K562 (cell line): ENCODE measurements around the gene SARS2. TPM values are rescaled to one million over a fixed set of nuclear protein-coding genes. Genes with fewer than 3 reads are reported as not detected.

Experiments used
- ATAC-seq: fragments of 200-7000 bp; cut with Tn5 transposase; 3 replicates; pipeline ENCODE4 v1.9.1; 2020; ENCODE audit warnings: moderate library complexity
- BruUV-seq: library from RNA; stranded (reverse); fragments of 400-500 nt; replicated peaks from 2 replicates; lab custom pipeline; 2021; lab: Mats Ljungman, UMichigan
- CTCF ChIA-PET: fragments of 300-600 bp; formaldehyde crosslinking; extraction: SDS; loops from one replicate; lab custom pipeline; 2021; ENCODE audit warnings: low intra/inter-chr PET ratio; lab: Yijun Ruan, JAX
- POLR2A ChIA-PET: fragments of 300-600, 350-650 bp; sonication (Branson Sonifier 250); formaldehyde crosslinking; extraction: SDS; loops from one replicate; lab custom pipeline; 2021; ENCODE audit warnings: antibody characterized with exemption, inconsistent platforms; lab: Yijun Ruan, JAX
- DNase-seq, 4 experiments: peaks; one replicate each; pipeline versions ENCODE4 v3.0.0 to v3.0.0-alpha.2; 2011 to 2018; ENCODE audit warnings: low spot score in 3 of 4, mixed read lengths in 3 of 4; ENCODE audit errors: extremely low read depth in 1 of 4
- FAIRE-seq: peaks from 2 replicates; lab custom pipeline; 2011; peaks lifted over from hg19 to GRCh38; lab: Jason Lieb, UNC
- H2AFZ ChIP-seq: 2 replicates; pipeline ENCODE4 v1.6.0; 2011; ENCODE audit warnings: low read depth, low read length, control low read depth, inconsistent platforms
- H3K27ac ChIP-seq: fragments of 200-600 bp; 3 replicates; pipeline ENCODE4 v1.8.0; 2011; ENCODE audit warnings: low read depth, mild to moderate bottlenecking, control low read depth, inconsistent platforms, low read length, moderate library complexity, mixed read lengths; ENCODE audit errors: extremely low read depth
- H3K27me3 ChIP-seq, 2 experiments: fragments of 300-600 bp in 1 of 2; 2 replicates in 1 of 2; 3 replicates in 1 of 2; pipeline versions ENCODE4 v1.6.0 to v1.8.0; 2011; ENCODE audit warnings: inconsistent platforms in 2 of 2, low read length in 2 of 2, mild to moderate bottlenecking in 1 of 2, mixed read lengths in 1 of 2, moderate library complexity in 1 of 2; ENCODE audit not compliant: control insufficient read depth in 2 of 2, insufficient read depth in 2 of 2
- H3K36me3 ChIP-seq: fragments of 300-600 bp; 3 replicates; pipeline ENCODE4 v1.8.0; 2011; ENCODE audit warnings: mild to moderate bottlenecking, low read length, inconsistent platforms; ENCODE audit not compliant: control insufficient read depth, insufficient read depth
- H3K4me1 ChIP-seq, 2 experiments: fragments of 200-600 bp in 1 of 2; replicated peaks in 1 of 2; 2 replicates in 1 of 2; 3 replicates in 1 of 2; pipeline versions ENCODE4 v1.5.1 to v1.8.0; 2011; ENCODE audit warnings: inconsistent platforms in 2 of 2, low read length in 2 of 2, mild to moderate bottlenecking in 1 of 2, mixed read lengths in 1 of 2, moderate library complexity in 1 of 2; ENCODE audit not compliant: control insufficient read depth in 2 of 2, insufficient read depth in 2 of 2
- H3K4me2 ChIP-seq: 2 replicates; pipeline ENCODE4 v1.6.1; 2011; ENCODE audit warnings: low read length, control low read depth, inconsistent platforms, mixed read lengths; ENCODE audit not compliant: insufficient read depth
- H3K4me3 ChIP-seq: fragments of 200-600 bp; sonication (generic), shearing (Covaris generic); 2 replicates; pipeline ENCODE4 v1.5.1; 2016; ENCODE audit warnings: control low read depth, inconsistent platforms
- H3K79me2 ChIP-seq: fragments of 200-600 bp; 3 replicates; pipeline ENCODE4 v1.8.0; 2011; ENCODE audit warnings: low read length, inconsistent platforms; ENCODE audit not compliant: control insufficient read depth, insufficient read depth
- H3K9ac ChIP-seq, 2 experiments: 2 replicates each; pipeline versions ENCODE4 v1.6.0 to v1.6.1; 2011; ENCODE audit warnings: low read depth in 2 of 2, low read length in 2 of 2, control low read depth in 1 of 2, inconsistent platforms in 1 of 2, mild to moderate bottlenecking in 1 of 2, mixed read lengths in 1 of 2; ENCODE audit not compliant: insufficient read depth in 1 of 2
- H3K9me1 ChIP-seq: one replicate; pipeline ENCODE4 v1.6.0; 2011; ENCODE audit warnings: inconsistent platforms, mild to moderate bottlenecking, low read length, moderate library complexity; ENCODE audit not compliant: control insufficient read depth, insufficient read depth
- H3K9me3 ChIP-seq: replicated peaks from 2 replicates; pipeline ENCODE4 v1.5.1; 2011; ENCODE audit warnings: low read depth, low read length, inconsistent platforms; ENCODE audit not compliant: control insufficient read depth, insufficient read depth
- H4K20me1 ChIP-seq: replicated peaks from 2 replicates; pipeline ENCODE4 v1.6.1; 2011; ENCODE audit warnings: low read length, inconsistent platforms, mixed read lengths; ENCODE audit not compliant: control insufficient read depth, insufficient read depth
- ELF4 ChIP-seq: fragments of 450-650 bp; formaldehyde crosslinking; IDR thresholded peaks from 2 replicates; pipeline ENCODE4 v1.4.0; 2022; ENCODE audit warnings: missing genetic modification characterization
- PRPF4 ChIP-seq: fragments of 200-400 bp; formaldehyde crosslinking; IDR thresholded peaks from one replicate; pipeline ENCODE4 v1.6.1; 2017; ENCODE audit warnings: low read length, low read depth, mild to moderate bottlenecking; ENCODE audit not compliant: insufficient read depth, poor library complexity, severe bottlenecking
- RBM25 ChIP-seq: fragments of 200-400 bp; formaldehyde crosslinking; IDR thresholded peaks from 2 replicates; pipeline ENCODE4 v1.6.1; 2018; ENCODE audit warnings: low read length, low read depth, moderate library complexity; ENCODE audit not compliant: severe bottlenecking
- WGBS: fragments of 100-300 bp; shearing (Covaris generic); methylation state at CpG from one replicate; pipeline ENCODE4 v1.1.6; 2016; ENCODE audit warnings: low coverage, mixed read lengths; ENCODE audit not compliant: insufficient coverage; ENCODE audit errors: missing lambda C conversion rate; 5-methylcytosine and 5-hydroxymethylcytosine counted together
- in situ Hi-C: fragments of 300-500 bp; cut with MboI; formaldehyde crosslinking; loops from 4 replicates; pipeline ENCODE4 v1.15.0; 2018; ENCODE audit warnings: inconsistent platforms, mixed read lengths
- intact Hi-C: fragments of 100-400 bp; cut with micrococcal nuclease; formaldehyde crosslinking; loops from 2 replicates; pipeline ENCODE4 v1.14.2; 2022
- polyA plus RNA-seq, 8 experiments: library from polyadenylated mRNA; depleted of rRNA in 4 of 8; stranded (reverse) in 5 of 8; unstranded in 3 of 8; fragments of >200 nt; fragmentation: Nextera tagmentation in 2 of 8; fragmentation: Illumina TruSeq in 1 of 8; extraction: Ambion mirVana in 2 of 8; extraction: Trizol in 1 of 8; gene quantifications; 2 replicates each; pipeline versions ENCODE4 v1.2.1 to v1.2.3, GENCODE V29; 2011 to 2014; ENCODE audit warnings: inconsistent platforms in 1 of 8, missing spikeins in 1 of 8
- total RNA-seq, 7 experiments: library from RNA; depleted of rRNA in 6 of 7; stranded (reverse); fragments of >200 nt in 6 of 7; fragmentation: Illumina TruSeq in 2 of 7; extraction: Trizol in 2 of 7; gene quantifications; 2 replicates each; pipeline versions ENCODE4 v1.2.1 to v1.2.3, GENCODE V29; 2011 to 2021; ENCODE audit warnings: low replicate concordance in 1 of 7
- TF ChIP-seq, protein P1 (sequence below): IDR thresholded peaks from 2 replicates; pipeline ENCODE4 v1.6.1; 2011; ENCODE audit warnings: borderline replicate concordance, low read depth, mild to moderate bottlenecking, moderate library complexity, low read length; ENCODE audit not compliant: insufficient read depth, poor library complexity, severe bottlenecking

Gene SARS2
- total and polyA plus RNA-seq, 9 of the 15 experiments (the other 6 are each of a cell fraction or from before 2014, with no cell fraction given) = 3.1 to 59.1 (median 31.7) TPM

DNA sequence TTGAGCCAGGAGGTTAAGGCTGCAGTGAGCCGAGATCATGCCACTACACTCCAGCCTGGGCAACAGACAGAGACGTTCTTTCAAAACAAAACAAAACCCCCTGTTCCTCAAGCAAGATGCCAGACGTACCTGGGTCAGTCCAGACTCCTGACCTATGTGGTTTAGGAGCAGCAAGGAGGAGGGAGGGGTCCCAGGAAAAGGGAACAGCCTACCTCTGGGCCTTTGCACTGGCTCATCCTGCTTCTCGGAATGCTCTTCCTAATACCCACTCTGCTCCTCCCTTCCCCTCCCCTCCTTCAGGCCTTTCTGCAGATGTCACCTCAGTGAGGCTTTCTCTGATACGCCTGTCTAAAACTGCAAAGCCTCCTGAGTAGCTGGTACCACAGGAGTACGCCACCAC is 62.0 kb downstream of the SARS2 start:
- Histone ChIP-seq H3K4me2 (no peak overlapping the region), H3K9me1 (no peaks in the 10 kb centered on the region), H3K36me3 (no peaks in the 10 kb centered on the region), H3K4me1 (peaks cover 0 to 29% of the 10 kb centered on the region in 2 experiments; a peak in 3 of 5 replicates), H3K27ac (no peak overlapping the region), H3K79me2 (no peaks in the 10 kb centered on the region), H3K27me3 (no peaks in the 10 kb centered on the region), H3K9me3 (no peaks in the 10 kb centered on the region), H4K20me1 (no peaks in the 10 kb centered on the region), H3K4me3 (no peak overlapping the region), H3K9ac (peak overlapping the region in 1 of 2 experiments; percentile 35; a peak in 1 of 4 replicates), H2AFZ (no peak overlapping the region)
- POLR2A ChIA-PET = no interaction called here
- CTCF ChIA-PET = no interaction called here
- BruUV-seq = no TSS peak
- TF ChIP-seq PRPF4 = no peak
- peak; percentile 33 for TF ChIP-seq RBM25
- TF ChIP-seq, protein P1, sequence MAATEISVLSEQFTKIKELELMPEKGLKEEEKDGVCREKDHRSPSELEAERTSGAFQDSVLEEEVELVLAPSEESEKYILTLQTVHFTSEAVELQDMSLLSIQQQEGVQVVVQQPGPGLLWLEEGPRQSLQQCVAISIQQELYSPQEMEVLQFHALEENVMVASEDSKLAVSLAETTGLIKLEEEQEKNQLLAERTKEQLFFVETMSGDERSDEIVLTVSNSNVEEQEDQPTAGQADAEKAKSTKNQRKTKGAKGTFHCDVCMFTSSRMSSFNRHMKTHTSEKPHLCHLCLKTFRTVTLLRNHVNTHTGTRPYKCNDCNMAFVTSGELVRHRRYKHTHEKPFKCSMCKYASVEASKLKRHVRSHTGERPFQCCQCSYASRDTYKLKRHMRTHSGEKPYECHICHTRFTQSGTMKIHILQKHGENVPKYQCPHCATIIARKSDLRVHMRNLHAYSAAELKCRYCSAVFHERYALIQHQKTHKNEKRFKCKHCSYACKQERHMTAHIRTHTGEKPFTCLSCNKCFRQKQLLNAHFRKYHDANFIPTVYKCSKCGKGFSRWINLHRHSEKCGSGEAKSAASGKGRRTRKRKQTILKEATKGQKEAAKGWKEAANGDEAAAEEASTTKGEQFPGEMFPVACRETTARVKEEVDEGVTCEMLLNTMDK = no peak
- no peak for TF ChIP-seq ELF4 (CRISPR knock-in tag)
- intact Hi-C loops (no loop called here), in situ Hi-C loops (no loop called here)
- no peak for FAIRE-seq
- ATAC-seq = no peak
- DNase-seq = no peak
- WGBS = 59% methylated on average over 6 of the region's 6 CpGs
